ENCODE results near the gene SSC5D.

DNA sequence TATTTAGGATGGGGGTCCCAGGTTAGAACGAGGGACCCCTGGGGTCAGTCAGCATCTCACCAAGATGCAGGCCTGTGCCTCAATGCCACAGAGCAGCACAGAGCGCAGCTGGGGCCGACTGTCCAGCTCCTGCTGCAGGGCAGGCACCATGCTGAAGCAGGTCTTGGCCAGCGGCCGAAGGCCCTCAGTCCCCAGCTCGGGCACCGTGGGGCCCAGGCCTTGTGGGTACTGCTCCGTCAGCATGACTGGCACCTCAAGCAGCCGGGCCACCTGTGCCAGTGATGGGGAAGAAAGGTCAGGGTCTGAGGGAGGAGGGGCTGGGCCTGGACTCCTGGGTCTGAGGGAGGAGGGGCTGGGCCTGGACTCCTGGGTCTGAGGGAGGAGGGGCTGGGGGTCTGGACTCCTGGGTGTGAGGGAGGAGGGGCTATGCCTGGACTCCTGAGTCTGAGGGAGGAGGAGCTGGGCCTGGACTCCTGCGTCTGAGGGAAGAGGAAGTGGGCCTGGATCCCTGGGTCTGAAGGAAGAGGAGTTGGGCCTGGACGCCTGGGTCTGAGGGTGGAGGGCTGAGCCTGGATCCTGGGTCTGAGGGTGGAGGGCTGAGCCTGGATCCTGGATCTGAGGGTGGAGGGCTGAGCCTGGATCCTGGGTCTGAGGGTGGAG lies 32.5 kb upstream of the SSC5D start:
- TF ChIP-seq CTCF (IDR thresholded peaks at IDR 0.05; ENCODE audit: insufficient read depth, low read depth, low read length) = no peak
- no peak for TF ChIP-seq EZH2 (IDR thresholded peaks at IDR 0.05; ENCODE audit: insufficient read depth, low read length)
